T-helper 17 cell (primary cell): ENCODE results near the gene LNX2. TPM values are rescaled to one million over a fixed set of nuclear protein-coding genes. Genes with fewer than 3 reads are reported as not detected.

Experiments used
- ATAC-seq: fragments of 150-1000 bp; cut with Tn5 transposase; 2 replicates; pipeline ENCODE4 v1.10.0; 2021; ENCODE audit warnings: mild to moderate bottlenecking, moderate library complexity
- DNase-seq, 3 donors: peaks; one replicate each; pipeline versions ENCODE4 v3.0.0 to v3.0.0-alpha.2; 2020 to 2021
- H3K9me3 ChIP-seq: one replicate; pipeline ENCODE4 v1.7.0; 2013; ENCODE audit warnings: low read length, mild to moderate bottlenecking; ENCODE audit not compliant: control insufficient read depth, poor library complexity, severe bottlenecking
- H3K27ac Mint-ChIP-seq: one replicate; pipeline ENCODE4 v1.8.0; 2022; ENCODE audit warnings: mild to moderate bottlenecking, moderate library complexity, mixed read lengths
- H3K27me3 Mint-ChIP-seq: one replicate; pipeline ENCODE4 v1.8.0; 2022; ENCODE audit warnings: mixed read lengths
- H3K36me3 Mint-ChIP-seq: one replicate; pipeline ENCODE4 v1.8.0; 2022; ENCODE audit warnings: low read depth, mixed read lengths
- H3K4me1 Mint-ChIP-seq: one replicate; pipeline ENCODE4 v1.8.0; 2022; ENCODE audit warnings: mild to moderate bottlenecking, mixed read lengths
- H3K4me3 Mint-ChIP-seq: one replicate; pipeline ENCODE4 v1.8.0; 2022; ENCODE audit warnings: mild to moderate bottlenecking, moderate library complexity, mixed read lengths
- total RNA-seq, 4 donors: library from RNA in 2 of 4; stranded (reverse) in 2 of 4; gene quantifications; one replicate each; pipeline ENCODE4 v1.2.3 and lab custom pipeline; 2022 to 2026

LNX2 gene
- total RNA-seq, 2 donors from 2014 or later, result 4.6 to 6.9 TPM

DNA sequence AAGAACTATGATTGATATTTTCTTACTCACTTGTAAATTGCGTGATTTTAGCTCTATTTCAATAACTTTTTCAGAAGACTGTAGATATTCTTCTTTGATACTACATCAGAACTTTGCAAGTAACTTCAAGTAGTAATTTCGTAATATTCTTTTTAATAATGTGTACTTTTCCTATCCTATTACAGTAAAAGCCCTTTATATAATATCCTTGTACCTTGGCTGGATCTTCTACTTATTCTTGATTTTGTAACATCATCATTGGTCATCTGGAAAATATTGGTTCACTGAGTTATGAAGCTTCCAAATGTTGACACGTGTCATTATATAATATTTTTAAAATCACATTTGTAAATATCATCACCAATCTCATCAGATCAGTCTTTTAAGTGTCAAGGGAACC lies 33.7 kb upstream of the LNX2 start:
- Mint-ChIP-seq H3K4me1 (peaks cover 12% of the 10 kb centered on the region), H3K36me3 (peaks cover 4% of the 10 kb centered on the region), H3K27me3 (no peaks in the 10 kb centered on the region), H3K4me3 (no peak overlapping the region), H3K27ac (no peak overlapping the region)
- peaks cover 8% of the 10 kb centered on the region for H3K9me3 ChIP-seq
- ATAC-seq, result no peak
- DNase-seq, result no peak

DNA sequence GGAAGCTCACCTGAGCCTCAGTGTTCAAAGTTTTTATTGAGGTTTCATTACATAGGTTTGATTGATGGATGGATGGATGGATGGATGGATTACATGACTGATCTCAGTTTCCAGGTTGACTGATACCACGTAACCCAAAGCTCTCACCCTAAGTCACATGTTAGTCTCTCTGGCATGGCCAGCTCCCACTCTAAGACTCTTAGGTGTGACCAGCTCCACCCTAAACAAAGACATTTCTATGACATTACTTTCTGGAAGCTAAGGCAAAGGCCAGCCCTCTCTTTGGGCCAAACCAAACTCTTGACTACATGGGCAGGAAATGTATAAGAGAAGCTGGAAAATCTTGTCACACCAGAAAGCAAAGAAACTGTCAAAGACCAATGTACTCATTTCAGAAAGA lies 30.0 kb upstream of the LNX2 start:
- Mint-ChIP-seq H3K4me1 (peaks cover 4% of the 10 kb centered on the region), H3K36me3 (peaks cover 5% of the 10 kb centered on the region), H3K27me3 (no peaks in the 10 kb centered on the region), H3K27ac (no peak overlapping the region), H3K4me3 (no peak overlapping the region)
- ATAC-seq (no peak), DNase-seq (no peak)
- H3K9me3 ChIP-seq, result peaks cover 8% of the 10 kb centered on the region

DNA sequence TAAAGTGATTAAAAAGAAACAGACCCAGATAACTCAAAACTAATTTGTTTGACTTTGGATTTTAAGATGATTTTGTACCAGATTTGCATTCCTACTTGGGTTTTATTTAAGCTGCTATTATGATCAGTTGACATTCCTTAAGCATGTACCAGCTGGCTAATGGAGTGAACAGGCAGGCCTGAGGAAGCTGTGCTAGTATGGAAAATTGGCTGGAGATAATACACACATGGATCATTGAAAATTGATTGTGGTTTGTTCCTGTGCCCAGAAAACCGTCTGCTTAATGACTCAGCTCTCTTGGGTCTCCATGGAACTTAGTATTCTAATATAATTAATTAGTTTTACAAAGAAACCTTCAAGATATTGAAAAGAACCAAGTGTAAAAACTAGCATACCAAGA lies 24.0 kb upstream of the LNX2 start:
- Mint-ChIP-seq H3K36me3 (peaks cover 8% of the 10 kb centered on the region), H3K27ac (peak overlapping the region; percentile 14), H3K4me1 (peaks cover 30% of the 10 kb centered on the region), H3K27me3 (no peaks in the 10 kb centered on the region), H3K4me3 (no peak overlapping the region)
- DNase-seq (no peak), ATAC-seq (no peak)
- H3K9me3 ChIP-seq, result no peaks in the 10 kb centered on the region

DNA sequence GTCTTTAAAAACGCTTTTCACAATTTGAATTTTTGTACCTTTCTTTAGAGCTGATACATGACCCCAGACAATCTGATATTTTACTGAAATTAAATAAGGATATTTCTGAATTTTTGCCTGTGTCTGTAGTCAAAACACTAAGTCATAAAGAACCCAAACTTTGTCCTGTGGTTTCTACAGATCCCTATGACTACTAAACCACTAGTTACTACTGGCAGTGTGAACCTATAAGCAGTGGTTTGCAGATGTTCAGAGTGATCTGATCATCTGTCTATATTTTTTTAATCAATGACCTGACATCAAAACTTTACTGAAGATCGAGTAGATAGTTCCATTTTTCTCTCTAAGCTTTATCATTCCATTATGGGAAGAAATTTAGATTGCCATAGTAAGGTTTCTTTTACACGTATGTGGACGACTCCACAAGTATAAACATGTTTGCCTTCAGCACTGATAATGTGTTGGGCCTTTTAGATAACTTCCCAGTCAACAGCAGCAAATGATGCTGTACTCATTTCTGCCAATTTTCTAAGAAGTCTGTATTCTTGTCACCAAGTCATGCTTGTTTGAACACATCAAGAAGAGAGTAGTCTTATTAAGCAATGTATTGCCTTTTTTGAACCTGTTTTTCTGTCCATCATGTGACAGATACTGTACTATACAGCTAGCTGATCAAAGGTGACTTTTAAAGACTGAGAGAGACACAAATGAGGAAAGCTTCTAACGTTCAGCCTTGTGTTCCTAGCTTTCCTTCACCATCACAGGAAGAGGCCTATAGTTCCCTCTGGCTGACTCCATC lies 23.2 kb upstream of the LNX2 start:
- ATAC-seq (no peak), DNase-seq (no peak)
- H3K9me3 ChIP-seq, result no peaks in the 10 kb centered on the region
- H3K36me3 Mint-ChIP-seq, result peaks cover 7% of the 10 kb centered on the region
- no peak overlapping the region for H3K4me3 Mint-ChIP-seq
- H3K27me3 Mint-ChIP-seq, result no peaks in the 10 kb centered on the region
- peaks cover 34% of the 10 kb centered on the region for H3K4me1 Mint-ChIP-seq
- H3K27ac Mint-ChIP-seq, result peak overlapping the region; percentile 72

DNA sequence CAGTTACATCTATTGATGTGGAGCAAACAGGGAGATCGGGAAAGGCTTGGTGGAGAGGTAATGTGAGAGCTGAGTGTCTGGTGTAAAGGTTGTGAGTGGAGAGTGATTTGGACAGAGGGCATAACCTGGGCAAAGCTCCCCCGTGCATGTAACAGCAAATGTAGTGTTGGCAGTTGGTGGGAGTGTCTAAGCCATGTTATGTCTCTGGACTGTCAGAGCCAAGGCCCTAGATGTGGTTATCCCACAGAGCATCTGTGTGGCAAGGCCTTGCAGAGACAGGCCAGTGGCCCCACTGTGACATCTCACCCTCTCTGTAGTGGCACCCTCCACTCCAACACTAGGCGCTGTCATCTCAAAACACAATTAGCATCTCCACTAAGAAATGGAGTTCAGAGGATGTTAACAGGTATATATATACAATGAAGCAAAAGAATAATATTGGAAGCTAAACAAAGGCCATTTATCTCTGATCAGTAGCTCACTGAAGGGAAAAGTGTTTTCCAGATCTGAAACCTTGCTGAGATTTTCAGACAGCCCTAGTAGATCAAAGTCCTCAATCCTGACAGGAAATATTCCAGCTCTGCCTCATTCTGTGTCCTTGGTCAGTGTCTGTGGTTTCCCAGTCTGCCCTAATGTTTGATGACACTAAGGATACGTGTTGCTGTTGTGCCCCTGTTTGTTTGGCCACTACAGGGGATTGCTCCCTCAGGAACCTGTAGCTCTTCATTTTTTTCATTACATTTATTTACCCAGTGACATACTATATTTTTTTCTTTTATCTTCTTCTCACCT lies 21.6 kb upstream of the LNX2 start:
- Mint-ChIP-seq H3K36me3 (peaks cover 7% of the 10 kb centered on the region), H3K27ac (peak overlapping the region; percentile 72), H3K4me3 (no peak overlapping the region), H3K4me1 (peaks cover 40% of the 10 kb centered on the region), H3K27me3 (no peaks in the 10 kb centered on the region)
- ATAC-seq, result no peak
- no peaks in the 10 kb centered on the region for H3K9me3 ChIP-seq
- DNase-seq, result no peak

DNA sequence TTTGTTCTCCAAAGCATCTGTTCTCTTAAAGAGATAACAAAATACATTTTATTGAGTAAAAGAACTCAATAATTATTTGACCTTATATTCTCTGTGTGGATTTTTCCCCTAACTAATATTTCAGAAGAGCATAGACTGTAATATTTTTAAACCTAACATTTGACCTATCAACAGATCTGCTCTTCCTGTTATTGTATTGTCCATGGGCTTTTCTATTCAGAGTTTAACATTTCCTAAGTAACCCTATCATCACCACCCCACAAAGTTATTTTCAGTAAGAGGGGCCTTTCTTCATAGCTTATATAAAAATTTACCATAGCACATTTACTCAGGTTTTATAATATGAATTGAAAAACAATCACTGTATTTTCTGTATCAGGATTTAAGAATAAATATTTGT lies 18.9 kb upstream of the LNX2 start:
- DNase-seq, result no peak
- no peaks in the 10 kb centered on the region for H3K27me3 Mint-ChIP-seq
- peaks cover 7% of the 10 kb centered on the region for H3K36me3 Mint-ChIP-seq
- H3K4me3 Mint-ChIP-seq, result no peak overlapping the region
- no peak overlapping the region for H3K27ac Mint-ChIP-seq
- H3K9me3 ChIP-seq, result no peaks in the 10 kb centered on the region
- ATAC-seq, result no peak
- H3K4me1 Mint-ChIP-seq, result peaks cover 42% of the 10 kb centered on the region

DNA sequence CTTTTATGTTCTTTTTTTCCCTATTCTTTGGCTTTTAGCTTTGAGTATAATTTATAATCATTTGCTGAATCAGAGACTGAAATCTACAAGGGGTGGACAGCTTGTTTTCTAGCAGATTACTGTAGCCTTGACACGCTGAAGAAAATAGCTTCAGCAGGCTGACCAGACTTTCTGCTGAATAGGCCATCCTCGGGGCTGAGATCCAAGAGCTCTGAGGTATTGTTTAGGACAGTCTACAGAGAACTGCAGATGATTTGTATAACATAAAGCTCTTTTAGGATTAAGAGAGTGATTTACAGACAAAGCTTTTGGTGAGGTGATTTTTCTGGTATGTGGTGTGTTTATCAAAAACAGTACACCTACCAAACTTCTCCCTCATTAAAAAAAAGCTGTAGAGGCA lies 18.2 kb upstream of the LNX2 start:
- H3K9me3 ChIP-seq, result no peaks in the 10 kb centered on the region
- Mint-ChIP-seq H3K4me1 (peaks cover 43% of the 10 kb centered on the region), H3K27ac (peak overlapping the region; percentile 44), H3K27me3 (no peaks in the 10 kb centered on the region), H3K36me3 (peaks cover 7% of the 10 kb centered on the region), H3K4me3 (no peak overlapping the region)
- ATAC-seq, result no peak
- DNase-seq, result no peak

DNA sequence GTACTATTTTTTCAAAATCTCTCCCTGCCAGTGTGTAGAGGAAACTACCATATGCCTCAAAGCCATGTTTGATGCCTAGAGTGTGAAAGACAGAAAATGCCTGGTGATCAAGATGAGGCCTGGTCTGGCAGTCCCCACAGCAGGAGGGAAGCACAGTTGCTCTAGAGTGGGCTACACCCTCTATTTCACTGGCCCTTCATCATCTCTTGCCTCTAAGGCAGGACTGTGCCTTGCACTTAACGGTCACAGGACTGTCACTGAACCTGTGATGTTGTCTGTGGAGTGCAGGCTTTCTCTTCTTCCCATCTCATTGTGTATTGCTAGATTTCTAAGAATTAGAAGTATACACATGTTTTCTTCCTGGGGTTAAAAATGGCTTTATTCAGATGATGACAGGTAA lies 17.7 kb upstream of the LNX2 start:
- Mint-ChIP-seq H3K4me1 (peaks cover 41% of the 10 kb centered on the region), H3K36me3 (peaks cover 7% of the 10 kb centered on the region), H3K4me3 (no peak overlapping the region), H3K27ac (peak overlapping the region; percentile 44), H3K27me3 (no peaks in the 10 kb centered on the region)
- DNase-seq (no peak), ATAC-seq (no peak)
- no peaks in the 10 kb centered on the region for H3K9me3 ChIP-seq

DNA sequence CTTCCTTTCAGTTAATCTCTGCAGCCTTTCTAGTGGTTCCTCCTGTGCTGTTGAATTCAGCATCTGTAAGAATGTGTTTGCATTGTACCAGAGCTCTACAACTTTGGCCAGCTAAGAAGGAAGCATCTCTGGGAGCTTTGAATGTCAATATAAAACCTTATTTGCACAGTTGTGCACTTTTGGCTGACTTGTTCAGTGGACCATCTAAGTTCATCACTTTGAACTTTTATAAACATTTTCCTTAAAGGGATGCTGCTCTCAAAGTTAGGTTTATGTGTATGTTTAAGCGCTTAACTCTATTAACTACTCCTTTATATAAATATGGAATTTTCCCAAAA lies 16.9 kb upstream of the LNX2 start:
- Mint-ChIP-seq H3K27ac (no peak overlapping the region), H3K36me3 (no peaks in the 10 kb centered on the region), H3K4me1 (peaks cover 41% of the 10 kb centered on the region), H3K27me3 (no peaks in the 10 kb centered on the region), H3K4me3 (no peak overlapping the region)
- no peaks in the 10 kb centered on the region for H3K9me3 ChIP-seq
- DNase-seq, result no peak
- no peak for ATAC-seq

DNA sequence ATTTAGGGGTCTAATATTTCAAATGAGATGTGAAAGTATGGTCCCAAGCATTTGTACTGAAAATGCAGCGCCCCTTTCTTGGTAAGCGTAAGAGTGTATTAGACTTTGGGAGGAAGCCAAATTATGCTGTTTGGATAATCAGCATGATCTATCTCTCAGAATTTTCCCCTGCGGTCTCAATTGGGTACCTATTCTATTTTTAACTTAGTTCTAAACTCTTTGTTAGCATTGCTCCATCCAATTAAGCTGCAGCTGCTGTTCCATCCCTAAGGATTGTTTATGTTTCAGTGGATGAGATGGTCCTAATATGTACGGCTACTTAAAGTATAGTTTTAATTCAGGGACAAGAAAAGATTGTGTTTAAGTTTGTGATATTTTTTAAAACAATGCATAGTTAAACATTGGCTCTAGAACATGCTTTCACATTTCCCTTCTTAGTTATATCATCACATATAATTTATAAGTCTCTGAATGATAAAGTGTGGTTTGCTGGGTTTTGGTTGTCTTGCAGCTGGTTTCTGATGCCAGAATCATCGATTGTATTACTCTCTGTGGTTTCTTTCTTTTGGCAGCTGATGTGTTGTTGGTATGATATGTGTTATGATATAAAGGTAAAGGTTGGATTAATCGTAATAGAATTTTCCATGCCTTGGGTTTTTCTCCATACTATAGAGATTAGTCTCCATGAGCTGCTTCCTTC lies 16.4 kb upstream of the LNX2 start:
- H3K9me3 ChIP-seq, result no peaks in the 10 kb centered on the region
- no peak overlapping the region for H3K27ac Mint-ChIP-seq

DNA sequence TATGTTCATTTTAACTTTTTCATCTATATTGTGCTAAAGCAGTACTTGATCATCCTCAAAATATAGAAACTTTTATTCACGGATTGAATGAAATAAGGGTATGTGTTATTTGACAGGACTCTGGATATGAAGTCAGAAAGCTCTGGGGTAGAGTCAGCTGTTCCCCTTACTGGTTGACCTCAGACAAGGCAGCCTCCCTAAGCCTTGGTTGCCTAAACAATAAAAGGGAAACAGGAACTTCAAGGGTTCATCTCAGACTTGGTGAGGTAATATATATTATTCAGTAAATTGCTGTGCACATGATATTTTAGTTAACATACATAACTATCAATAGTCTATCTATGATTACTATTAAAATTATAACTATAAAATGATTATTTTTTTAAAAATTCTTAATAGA lies 14.9 kb upstream of the LNX2 start:
- H3K4me1 Mint-ChIP-seq, result peaks cover 46% of the 10 kb centered on the region
- no peak overlapping the region for H3K27ac Mint-ChIP-seq
- no peak overlapping the region for H3K4me3 Mint-ChIP-seq
- no peaks in the 10 kb centered on the region for H3K27me3 Mint-ChIP-seq
- ATAC-seq, result no peak
- no peaks in the 10 kb centered on the region for H3K36me3 Mint-ChIP-seq
- no peak for DNase-seq
- no peaks in the 10 kb centered on the region for H3K9me3 ChIP-seq

More for the DNA sequence above, 16.4 kb upstream of the LNX2 start:
- Mint-ChIP-seq H3K4me1 (peaks cover 40% of the 10 kb centered on the region), H3K36me3 (no peaks in the 10 kb centered on the region), H3K4me3 (no peak overlapping the region), H3K27me3 (no peaks in the 10 kb centered on the region)
- DNase-seq (no peak), ATAC-seq (no peak)

DNA sequence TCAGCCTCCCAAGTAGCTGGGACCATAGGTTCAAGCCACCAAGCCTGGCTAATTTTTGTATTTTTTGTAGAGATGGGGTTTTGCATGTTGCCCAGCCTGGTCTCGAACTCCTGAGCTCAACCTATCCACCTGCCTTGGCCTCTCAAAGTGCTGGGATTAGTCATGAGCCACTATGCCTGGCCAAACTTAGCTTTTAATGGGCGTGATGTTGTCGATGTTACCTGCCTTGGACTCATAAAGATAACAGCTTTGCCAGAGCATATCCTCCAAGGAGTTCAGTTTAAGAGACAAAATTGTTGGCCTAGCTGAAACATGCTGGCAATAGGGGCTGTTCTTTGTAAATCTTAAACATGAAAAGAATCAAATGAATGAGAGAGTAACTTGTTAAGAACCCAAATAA lies 14.5 kb upstream of the LNX2 start:
- H3K36me3 Mint-ChIP-seq, result no peaks in the 10 kb centered on the region
- H3K4me1 Mint-ChIP-seq, result peaks cover 41% of the 10 kb centered on the region
- no peak overlapping the region for H3K4me3 Mint-ChIP-seq
- no peaks in the 10 kb centered on the region for H3K9me3 ChIP-seq
- ATAC-seq, result no peak
- no peak for DNase-seq
- H3K27me3 Mint-ChIP-seq, result no peaks in the 10 kb centered on the region
- H3K27ac Mint-ChIP-seq, result no peak overlapping the region

DNA sequence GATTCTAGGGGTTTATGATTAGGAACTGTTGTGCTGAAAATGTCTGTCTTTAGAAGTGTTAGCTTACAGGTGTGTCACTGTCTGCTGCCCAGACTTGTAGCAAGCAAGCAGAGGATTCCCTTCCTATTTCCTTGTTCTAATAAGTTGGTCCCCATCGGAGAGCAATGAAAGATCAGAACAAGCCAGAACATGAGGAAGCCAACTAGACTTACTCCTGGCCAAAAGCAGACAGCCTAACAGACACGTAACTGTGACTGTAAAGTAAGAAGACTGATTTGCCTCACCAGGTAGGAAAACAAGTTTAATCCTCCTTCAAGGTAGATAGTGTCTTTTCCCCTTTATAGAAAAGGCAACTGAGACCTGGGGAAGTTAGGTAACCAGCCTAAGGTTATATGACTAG lies 13.9 kb upstream of the LNX2 start:
- Mint-ChIP-seq H3K27me3 (no peaks in the 10 kb centered on the region), H3K4me3 (no peak overlapping the region), H3K4me1 (peaks cover 37% of the 10 kb centered on the region), H3K36me3 (no peaks in the 10 kb centered on the region), H3K27ac (no peak overlapping the region)
- no peak for DNase-seq
- no peaks in the 10 kb centered on the region for H3K9me3 ChIP-seq
- ATAC-seq, result no peak
